Erythroblast (primary cell): ENCODE results near the gene CCSER1.

Experiments
- DNase-seq, 2 experiments: peaks; one replicate each; lab custom pipeline; 2025; lab: John Stamatoyannopoulos, UW
- GATA1 ChIP-seq: IDR thresholded peaks from 2 replicates; pipeline ENCODE4 v1.6.1; 2011; ENCODE audit warnings: low read depth, mild to moderate bottlenecking, control low read depth, low read length, moderate library complexity
- POLR2A ChIP-seq: IDR thresholded peaks from 2 replicates; pipeline ENCODE4 v1.6.1; 2011; ENCODE audit warnings: mild to moderate bottlenecking, low read length

CCSER1 gene

GRCh38 chr4:90127223-90127705, at the start of gene CCSER1:
CCSER1 (plus strand) TSS chr4:90127394.
- DNase-seq, result peak; percentile 46 to 53
- TF ChIP-seq GATA1 (no peak), POLR2A (peak; percentile 34)

- TF ChIP-seq GATA1 (no peak), POLR2A (no peak)
- no peak for DNase-seq
Measured at GRCh38 chr4:90078440-90078839, 48.8 kb upstream of the CCSER1 start.

GRCh38 chr4:90080116-90080515, 47.1 kb upstream of the CCSER1 start:
- TF ChIP-seq GATA1 (no peak), POLR2A (no peak)
- DNase-seq, result no peak

DNA sequence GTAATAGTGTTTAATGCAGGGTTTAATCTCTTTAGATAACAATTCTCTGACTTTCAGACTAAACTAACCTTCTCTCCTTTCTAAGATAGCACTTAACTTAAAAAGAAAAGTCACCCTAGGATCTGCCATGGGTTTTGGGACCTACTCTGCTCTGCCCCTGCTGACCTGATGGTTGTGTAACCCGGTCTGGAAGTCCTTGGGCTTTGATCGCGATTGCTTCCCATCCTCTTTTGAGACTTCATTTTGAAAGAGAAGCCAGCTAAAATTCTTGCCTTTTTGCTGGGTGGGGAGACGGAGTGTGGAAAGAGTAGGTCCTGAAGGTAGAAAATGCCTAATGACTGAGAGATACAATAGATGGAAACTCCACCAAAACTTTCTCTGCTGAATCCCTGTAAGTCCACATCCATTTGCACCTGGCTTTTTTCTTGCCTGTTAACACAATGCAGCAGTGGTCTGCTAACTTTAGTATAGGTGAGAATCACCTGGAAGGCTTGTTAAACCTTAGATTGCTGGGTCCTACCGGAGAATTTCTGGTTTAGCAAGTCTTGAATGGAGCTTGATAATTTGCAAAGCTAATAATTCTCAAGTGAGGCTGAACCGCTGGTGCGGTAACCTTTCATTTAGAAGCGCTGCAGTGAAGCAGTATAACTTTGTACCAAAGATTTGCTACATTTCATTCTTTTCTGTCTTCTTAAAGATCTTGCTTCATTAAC, 45.6 kb upstream of the CCSER1 start:
- no peak for TF ChIP-seq GATA1
- no peak for TF ChIP-seq POLR2A
- DNase-seq, result no peak

DNA sequence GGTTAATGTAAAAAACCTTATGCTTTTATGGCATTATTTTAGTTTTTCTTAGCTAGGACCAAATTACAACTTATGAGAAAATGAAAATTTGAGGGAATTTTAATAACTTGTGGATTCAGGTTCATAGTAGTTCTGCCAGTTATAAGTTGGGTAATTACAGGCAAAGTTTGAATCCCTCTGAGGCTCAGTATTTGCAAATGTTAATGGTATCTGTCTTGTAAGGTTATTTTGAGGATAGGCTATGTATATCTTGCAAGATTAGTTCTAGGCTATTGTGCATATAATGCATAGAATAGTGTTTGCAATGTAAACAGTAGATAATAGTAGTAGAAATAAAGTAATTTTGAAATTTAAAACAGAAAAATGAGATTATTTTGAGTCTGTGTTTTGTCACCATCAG, 44.7 kb upstream of the CCSER1 start:
- no peak for DNase-seq
- no peak for TF ChIP-seq POLR2A
- no peak for TF ChIP-seq GATA1

GRCh38 chr4:90084277-90084966, 42.8 kb upstream of the CCSER1 start:
- no peak for TF ChIP-seq GATA1
- no peak for TF ChIP-seq POLR2A
- no peak for DNase-seq

- no peak for DNase-seq
Measured at GRCh38 chr4:90084967-90085295, 42.3 kb upstream of the CCSER1 start.

DNA sequence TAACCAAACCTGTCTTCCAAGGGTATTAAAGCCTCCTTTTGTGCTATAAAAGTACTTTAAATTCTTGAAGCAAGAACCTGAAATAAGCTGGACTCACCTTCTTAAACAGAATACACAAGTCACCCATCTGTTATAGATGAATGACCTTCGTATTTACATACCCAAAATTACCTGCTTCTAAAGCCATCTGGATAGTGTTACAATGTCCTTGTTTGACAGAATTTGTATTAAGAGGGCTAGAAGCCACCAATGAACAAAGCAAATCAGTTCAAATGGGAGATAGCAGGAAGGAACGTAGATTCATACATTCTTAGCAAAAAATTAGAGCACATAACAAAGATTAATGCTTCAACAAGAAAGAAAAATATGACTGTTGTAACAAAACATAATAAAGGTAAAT, 33.7 kb upstream of the CCSER1 start:
- no peak for TF ChIP-seq POLR2A
- no peak for TF ChIP-seq GATA1
- DNase-seq, result no peak

More at GRCh38 chr4:90084967-90085295, 42.3 kb upstream of the CCSER1 start:
- TF ChIP-seq GATA1 (no peak), POLR2A (no peak)

DNA sequence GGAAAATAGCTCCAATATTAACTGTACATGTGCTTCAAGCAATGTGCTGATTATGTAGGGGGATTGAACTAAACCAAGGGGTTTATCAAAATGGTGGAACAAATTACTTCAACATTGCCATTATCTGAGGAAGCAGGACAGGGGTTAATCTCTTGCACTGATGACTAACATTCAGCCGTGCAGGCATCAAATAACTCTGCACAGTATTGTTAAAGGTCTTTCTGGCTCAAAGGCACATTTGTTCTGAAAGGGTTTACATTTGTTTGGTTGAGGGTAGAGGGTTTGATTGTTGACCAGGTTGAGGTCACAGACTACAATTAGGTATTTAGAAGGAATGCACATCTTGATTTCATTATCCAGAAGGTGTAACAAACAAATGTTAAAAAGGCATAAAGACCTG, 32.2 kb upstream of the CCSER1 start:
- TF ChIP-seq GATA1 (no peak), POLR2A (no peak)
- no peak for DNase-seq

DNA sequence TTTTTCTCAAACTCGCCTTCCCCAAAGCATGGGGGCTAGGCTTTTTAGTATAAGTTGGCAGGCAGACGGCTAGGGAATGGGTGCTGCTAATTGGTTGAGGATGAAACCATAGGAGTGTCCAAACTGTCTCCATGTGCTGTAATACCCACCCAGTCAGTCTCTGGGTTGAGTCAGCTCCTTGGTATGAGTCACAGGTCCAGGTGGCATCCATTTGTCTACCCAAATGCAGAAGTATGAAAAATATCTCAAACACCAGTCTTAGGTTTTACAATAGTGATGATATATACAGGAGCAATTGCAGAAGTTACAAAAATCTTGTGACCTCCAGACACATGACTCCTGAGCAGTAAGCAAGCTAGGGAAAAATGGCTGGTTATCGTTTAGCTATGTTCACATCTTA, 27.4 kb upstream of the CCSER1 start:
- no peak for DNase-seq

GRCh38 chr4:90103991-90104390, 23.2 kb upstream of the CCSER1 start:
- TF ChIP-seq POLR2A (no peak), GATA1 (no peak)
- DNase-seq, result no peak

More for the DNA sequence above, 27.4 kb upstream of the CCSER1 start:
- TF ChIP-seq POLR2A, result no peak
- TF ChIP-seq GATA1, result no peak

- no peak for TF ChIP-seq POLR2A
- no peak for TF ChIP-seq GATA1
- no peak for DNase-seq
Measured at GRCh38 chr4:90105274-90105673, 21.9 kb upstream of the CCSER1 start.

GRCh38 chr4:90112715-90113114, 14.5 kb upstream of the CCSER1 start:
- no peak for DNase-seq
- TF ChIP-seq GATA1 (no peak), POLR2A (no peak)

GRCh38 chr4:90113881-90114457, 13.2 kb upstream of the CCSER1 start:
- no peak for DNase-seq
- TF ChIP-seq POLR2A (no peak), GATA1 (no peak)
